Measurements from ENCODE around the gene FGF2. TPM values are rescaled to one million over a fixed set of nuclear protein-coding genes. Genes with fewer than 3 reads are reported as not detected.

FGF2 gene
- total and polyA plus RNA-seq, 3 donors from 2014 or later = 3.0 to 4.9 (median 4.5) TPM

DNA sequence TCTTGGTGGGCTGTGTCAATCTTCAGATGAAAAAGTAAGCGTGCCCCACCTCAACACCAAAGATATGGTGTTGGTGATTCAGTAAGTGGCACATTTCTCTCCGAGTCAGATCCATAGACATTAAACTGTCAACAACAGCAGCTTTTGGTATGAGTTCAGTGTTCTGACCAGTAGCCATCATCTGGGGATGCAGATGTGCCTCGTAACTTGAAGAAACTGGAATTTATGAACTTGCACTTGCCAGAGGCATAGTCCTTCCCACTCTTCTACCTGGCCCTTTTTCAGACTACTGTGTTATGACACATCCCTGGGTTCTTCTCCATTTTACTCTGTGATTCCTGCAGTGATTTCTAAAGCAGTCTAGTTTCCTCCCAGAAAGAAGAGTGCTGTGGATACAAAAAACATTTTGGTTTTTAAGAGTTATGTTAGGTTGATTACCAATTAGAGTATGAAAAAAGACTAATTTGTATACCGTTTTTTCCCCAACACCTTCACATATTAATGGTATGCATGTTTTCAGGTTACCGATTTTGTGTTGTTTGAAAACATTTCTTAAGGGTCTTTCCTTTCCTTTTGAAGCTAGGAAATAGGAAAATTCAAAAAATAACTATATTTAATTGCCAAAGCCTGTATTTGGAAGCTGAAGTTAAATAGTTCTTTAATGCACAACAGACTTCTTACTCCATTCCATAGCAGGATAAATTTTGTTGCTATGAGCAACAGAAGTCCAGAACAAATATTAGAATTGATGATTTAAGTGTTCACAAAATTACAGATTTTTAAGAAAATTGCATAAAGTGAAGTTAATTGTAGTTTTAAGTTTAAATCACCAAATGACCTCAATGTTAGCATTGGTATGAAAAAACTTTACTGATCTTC, 56.5 kb downstream of the FGF2 start:
- Histone ChIP-seq H3K4me3 (no peak overlapping the region), H3K27ac (no peak overlapping the region), H3K36me3 (ENCODE audit: low read depth, missing control alignments) (no peaks in the 10 kb centered on the region), H3K4me1 (no peaks in the 10 kb centered on the region), H3K9me3 (no peaks in the 10 kb centered on the region), H3K27me3 (no peaks in the 10 kb centered on the region)
- intact Hi-C loops (cut with DNase I; ENCODE audit: low total_unique reads) = no loop called here
- 90 to 95% methylated on average over 5 of the region's 5 CpGs for WGBS, 2 donors
- TF ChIP-seq, protein P1, sequence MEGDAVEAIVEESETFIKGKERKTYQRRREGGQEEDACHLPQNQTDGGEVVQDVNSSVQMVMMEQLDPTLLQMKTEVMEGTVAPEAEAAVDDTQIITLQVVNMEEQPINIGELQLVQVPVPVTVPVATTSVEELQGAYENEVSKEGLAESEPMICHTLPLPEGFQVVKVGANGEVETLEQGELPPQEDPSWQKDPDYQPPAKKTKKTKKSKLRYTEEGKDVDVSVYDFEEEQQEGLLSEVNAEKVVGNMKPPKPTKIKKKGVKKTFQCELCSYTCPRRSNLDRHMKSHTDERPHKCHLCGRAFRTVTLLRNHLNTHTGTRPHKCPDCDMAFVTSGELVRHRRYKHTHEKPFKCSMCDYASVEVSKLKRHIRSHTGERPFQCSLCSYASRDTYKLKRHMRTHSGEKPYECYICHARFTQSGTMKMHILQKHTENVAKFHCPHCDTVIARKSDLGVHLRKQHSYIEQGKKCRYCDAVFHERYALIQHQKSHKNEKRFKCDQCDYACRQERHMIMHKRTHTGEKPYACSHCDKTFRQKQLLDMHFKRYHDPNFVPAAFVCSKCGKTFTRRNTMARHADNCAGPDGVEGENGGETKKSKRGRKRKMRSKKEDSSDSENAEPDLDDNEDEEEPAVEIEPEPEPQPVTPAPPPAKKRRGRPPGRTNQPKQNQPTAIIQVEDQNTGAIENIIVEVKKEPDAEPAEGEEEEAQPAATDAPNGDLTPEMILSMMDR (IDR thresholded peaks at IDR 0.05) = no peak
- no peak for TF ChIP-seq POLR2A (IDR thresholded peaks at IDR 0.05)
- DNase-seq = no peak

DNA sequence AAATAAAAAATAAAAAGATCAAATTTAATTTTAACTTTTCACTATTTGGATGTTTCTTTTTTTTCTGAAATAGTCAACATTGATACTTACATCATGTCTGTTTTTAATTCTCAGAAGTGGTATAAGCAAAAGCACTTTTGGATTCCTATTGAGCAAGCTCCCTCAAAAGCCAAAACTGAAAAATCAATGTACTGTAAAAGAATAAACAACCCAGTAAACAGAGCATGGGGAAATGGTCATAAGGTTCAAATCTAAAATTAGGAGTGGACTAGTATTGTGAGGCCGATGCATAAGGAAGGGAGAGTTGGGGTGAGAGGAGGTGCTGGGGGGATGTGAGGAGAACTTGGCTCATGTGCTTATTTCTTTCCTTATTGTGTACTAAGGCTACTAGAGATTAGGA, 57.9 kb downstream of the FGF2 start:
- intact Hi-C loops (cut with DNase I; ENCODE audit: low total_unique reads) = no loop called here
- TF ChIP-seq, protein P1 (IDR thresholded peaks at IDR 0.05) = no peak
- TF ChIP-seq POLR2A (IDR thresholded peaks at IDR 0.05) = no peak
- H3K9me3 ChIP-seq = no peaks in the 10 kb centered on the region
- 65 to 84% methylated on average over 1 of the region's 1 CpG for WGBS, 2 donors
- no peak overlapping the region for H3K4me3 ChIP-seq
- H3K27ac ChIP-seq = no peak overlapping the region
- DNase-seq = no peak
- no peaks in the 10 kb centered on the region for H3K36me3 ChIP-seq (ENCODE audit: low read depth, missing control alignments)
- H3K4me1 ChIP-seq = no peaks in the 10 kb centered on the region
- H3K27me3 ChIP-seq = no peaks in the 10 kb centered on the region

DNA sequence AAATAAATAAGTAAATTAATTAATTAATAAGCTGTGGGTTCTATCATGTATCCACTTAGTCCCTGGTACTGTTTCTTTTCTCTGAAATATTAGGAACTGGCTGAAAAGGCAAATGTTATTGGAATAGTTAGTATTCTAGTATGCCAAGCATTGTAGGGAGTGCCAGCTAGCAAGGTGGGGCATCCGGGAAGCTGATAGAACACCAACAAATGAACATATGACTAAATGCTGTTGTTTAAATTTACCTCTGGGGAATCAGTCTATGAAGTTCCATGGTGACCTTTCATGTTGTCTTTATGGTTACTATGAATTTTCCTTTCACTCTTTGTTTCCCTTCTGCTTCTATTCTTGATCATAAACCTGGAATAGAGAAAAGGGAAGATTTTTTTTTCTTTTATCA, 63.1 kb downstream of the FGF2 start:
- Histone ChIP-seq H3K9me3 (no peaks in the 10 kb centered on the region), H3K27ac (no peak overlapping the region), H3K4me1 (peaks cover 4% of the 10 kb centered on the region), H3K4me3 (no peak overlapping the region), H3K27me3 (no peaks in the 10 kb centered on the region), H3K36me3 (ENCODE audit: low read depth, missing control alignments) (peaks cover 3% of the 10 kb centered on the region)
- 81 to 85% methylated on average over 1 of the region's 1 CpG for WGBS, 2 donors
- TF ChIP-seq, protein P1 (IDR thresholded peaks at IDR 0.05) = no peak
- TF ChIP-seq POLR2A (IDR thresholded peaks at IDR 0.05) = no peak
- DNase-seq = no peak
- intact Hi-C loops (cut with DNase I; ENCODE audit: low total_unique reads) = no loop called here

- 84% methylated on average over 2 of the region's 2 CpGs for WGBS, 2 donors
- no peaks in the 10 kb centered on the region for H3K9me3 ChIP-seq
- peaks cover 3% of the 10 kb centered on the region for H3K36me3 ChIP-seq (ENCODE audit: low read depth, missing control alignments)
- H3K27ac ChIP-seq = no peak overlapping the region
- DNase-seq = no peak
- TF ChIP-seq POLR2A (IDR thresholded peaks at IDR 0.05) = no peak
- TF ChIP-seq, protein P1 (IDR thresholded peaks at IDR 0.05) = no peak
- H3K4me3 ChIP-seq = no peak overlapping the region
- intact Hi-C loops (cut with DNase I; ENCODE audit: low total_unique reads) = no loop called here
- H3K27me3 ChIP-seq = no peaks in the 10 kb centered on the region
- H3K4me1 ChIP-seq = peaks cover 4% of the 10 kb centered on the region
Observed at GRCh38 chr4:122890147-122890795, 63.6 kb downstream of the FGF2 start.

Measured in testis (tissue), 3 donors.